NOMO-1 (cell line): ENCODE measurements around the gene SPRTN.

Source experiments
- DNase-seq, 2 experiments: peaks; one replicate each; lab custom pipeline; 2025; ENCODE audit not compliant: unreplicated experiment in 2 of 2; lab: John Stamatoyannopoulos, UW

SPRTN gene

DNA sequence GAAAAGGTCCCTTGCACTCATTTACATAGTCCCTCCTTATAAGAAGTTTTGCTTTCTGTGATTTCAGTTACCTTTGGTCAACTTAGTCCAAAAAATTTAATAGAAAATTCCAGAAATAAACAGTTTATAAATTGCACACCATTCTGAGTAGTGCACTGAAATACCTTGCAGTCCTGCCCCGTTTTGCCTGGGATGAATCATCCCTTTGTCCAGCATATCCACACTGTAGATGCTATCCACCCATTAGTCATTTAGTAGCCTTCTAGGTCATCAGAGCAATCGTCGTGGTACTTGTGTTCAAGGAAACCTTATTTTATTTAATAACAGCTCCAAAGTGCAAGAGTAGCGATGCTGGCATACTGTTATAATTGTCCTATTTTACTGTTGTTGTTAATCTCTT lies 38.0 kb downstream of the SPRTN start:
- DNase-seq = no peak

DNA sequence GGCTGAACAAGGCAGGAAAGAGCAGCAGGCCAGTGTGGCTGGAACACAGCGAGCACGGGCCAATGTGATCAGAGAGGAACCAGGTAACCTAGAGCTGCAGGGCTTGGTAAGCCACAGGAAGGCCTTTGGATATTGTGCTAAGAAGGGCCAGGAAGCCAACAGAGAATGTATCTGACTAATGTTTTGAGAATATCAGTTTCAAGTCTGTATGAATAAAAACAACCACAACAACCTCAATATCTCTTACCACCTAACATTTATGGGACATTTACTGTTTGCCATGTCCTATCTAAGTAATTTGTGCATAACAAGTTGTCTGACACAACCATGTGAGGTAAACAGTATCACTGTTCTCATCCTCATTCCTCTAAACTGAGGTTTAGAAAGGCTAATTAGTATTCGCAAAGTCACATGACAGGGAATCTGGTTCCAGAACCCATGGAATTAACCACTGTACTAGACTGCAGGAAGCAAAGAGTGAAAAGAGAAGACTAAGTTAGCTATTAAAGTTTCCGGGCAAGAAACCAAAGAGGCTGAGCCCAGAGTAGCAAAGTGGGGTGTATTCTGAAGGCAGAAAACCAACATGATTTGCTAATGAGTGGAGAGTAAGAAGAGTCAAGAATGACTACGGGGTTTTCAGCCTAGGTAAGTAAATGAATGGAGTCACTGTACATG lies 38.9 kb downstream of the SPRTN start:
- DNase-seq = no peak

DNA sequence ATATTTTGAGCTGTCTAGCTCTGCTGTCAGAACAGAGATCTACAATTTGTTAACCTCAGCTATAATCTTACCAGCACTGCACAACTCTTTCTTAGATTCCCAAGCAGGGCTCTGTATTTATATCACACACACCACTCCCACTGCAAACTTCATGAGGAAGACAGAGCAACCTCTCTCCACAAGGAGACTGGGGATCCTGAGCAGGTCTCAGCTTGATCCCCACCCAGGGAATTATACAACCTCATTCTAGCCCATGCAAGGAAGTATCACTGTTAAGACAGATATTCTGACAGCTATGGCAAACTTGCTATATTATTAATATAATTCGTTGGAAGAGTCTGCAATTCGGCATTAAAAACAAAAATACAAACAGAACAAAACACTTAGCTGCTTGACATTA lies 43.6 kb downstream of the SPRTN start:
- DNase-seq = no peak

DNA sequence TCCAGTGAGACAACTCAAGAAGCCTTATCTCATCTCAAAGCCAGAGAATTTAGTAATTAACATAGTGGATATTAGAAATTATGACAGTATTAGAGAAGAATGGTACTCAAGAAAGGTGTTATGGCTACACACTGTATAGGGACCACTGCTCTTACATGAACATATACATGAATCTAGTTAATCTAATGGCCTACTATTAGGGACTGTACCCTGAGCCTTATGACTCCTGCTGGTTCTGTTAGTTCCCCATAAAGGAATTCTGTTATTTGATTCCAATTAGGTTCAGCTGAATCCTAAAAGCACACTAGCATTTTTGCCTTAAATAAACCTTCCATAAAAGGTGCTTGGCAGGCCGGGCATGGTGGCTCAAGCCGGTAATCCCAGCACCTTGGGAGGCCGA lies 44.3 kb downstream of the SPRTN start:
- DNase-seq = no peak

DNA sequence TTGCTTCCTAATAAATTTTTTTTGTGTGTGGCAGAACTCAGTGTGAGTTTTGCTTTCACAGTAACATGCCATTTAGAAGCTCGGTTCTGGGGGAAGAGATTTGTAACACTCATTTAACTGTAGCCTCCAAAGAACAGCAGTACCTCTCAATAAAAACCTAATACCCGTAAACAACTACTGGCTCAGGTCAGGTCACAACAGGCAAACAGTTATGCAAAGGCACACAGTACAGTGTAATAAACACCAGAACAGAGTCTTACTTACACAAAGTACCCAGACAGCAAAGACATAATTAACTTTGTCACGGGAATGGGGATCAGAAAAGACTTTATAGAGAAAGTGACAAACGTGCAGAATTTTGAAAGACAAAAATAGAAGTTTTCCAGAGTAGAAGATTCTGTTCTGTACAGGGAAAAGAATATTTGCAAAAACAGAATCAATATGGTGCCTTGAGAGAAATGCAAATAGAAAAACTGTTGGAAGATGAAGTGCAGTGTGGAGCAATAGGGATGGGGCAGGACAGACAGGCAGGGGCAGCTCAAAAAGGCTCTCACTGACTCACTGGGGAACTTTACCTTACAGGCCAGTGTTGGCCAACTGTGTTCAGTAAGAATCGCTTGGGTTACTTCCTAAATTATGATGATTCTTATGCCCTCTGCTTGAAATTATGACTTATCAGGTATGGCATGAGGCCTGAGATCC lies 45.2 kb downstream of the SPRTN start:
- peak; percentile 67 to 87 for DNase-seq

DNA sequence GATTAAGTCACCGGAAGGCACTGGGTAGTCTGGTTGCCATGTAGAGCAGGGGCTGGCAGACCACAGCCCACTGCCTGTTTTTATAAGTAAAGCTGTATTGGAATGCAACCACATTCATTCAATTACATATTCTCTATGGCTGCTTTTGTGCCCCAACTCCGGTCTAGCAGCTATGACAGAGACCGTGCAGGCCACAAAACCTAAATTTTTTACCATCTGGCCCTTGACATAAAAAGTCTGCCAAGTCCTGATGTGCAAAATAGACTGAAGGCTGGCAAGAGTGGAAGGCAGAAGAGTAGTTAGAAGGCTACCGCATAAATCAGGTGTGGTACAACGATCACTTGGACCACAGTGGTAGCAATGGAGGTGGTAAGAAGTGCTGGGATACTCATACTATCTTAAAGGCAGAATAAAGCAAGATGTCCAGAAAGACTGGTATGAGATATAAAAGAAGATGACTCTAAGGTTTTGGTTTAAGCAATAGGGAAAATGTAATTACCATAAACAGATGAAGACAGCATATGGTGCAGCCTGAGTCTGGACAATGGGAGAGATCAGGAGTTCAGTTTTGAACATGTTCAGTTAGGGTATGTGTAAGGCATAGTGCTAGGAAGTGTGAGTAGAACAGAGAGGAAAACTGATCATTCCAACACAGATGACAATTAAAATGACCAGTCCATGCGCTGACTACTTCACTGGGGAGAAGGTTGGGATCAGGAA lies 46.8 kb downstream of the SPRTN start:
- DNase-seq = no peak

DNA sequence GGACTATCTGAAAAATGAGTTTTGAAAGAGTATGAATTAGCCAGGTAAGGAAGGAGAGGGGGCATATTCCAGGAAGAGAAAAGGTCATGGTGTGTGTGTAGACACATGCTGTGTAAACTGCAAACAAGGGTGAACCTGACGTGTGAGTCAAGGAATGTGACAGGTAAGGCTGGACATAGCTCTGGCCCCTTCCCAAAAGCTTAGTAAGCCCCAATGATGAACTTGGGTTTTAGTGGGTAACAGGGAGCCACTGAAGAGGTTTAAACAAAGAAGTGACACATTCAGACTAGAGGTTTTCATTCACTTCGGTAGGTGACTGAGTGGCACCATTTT lies 47.3 kb downstream of the SPRTN start:
- DNase-seq = no peak

DNA sequence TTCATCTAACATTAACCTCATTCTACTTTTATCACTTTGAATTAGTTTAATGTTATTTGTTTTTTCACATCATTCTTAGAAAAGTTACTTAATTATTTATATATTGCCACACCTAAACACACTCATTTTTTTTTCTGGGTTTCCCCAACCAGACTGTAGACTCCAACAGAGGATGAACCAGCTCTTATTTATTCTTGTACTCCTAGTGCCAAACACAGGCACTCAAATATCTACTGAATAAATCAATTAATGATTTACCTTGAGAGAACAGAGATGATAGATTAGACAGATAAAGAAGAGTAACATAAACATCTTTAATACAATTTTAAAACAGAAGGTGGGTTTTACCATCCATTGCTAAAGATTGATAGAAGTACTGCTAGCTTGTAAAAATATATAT lies 48.4 kb downstream of the SPRTN start:
- no peak for DNase-seq

DNA sequence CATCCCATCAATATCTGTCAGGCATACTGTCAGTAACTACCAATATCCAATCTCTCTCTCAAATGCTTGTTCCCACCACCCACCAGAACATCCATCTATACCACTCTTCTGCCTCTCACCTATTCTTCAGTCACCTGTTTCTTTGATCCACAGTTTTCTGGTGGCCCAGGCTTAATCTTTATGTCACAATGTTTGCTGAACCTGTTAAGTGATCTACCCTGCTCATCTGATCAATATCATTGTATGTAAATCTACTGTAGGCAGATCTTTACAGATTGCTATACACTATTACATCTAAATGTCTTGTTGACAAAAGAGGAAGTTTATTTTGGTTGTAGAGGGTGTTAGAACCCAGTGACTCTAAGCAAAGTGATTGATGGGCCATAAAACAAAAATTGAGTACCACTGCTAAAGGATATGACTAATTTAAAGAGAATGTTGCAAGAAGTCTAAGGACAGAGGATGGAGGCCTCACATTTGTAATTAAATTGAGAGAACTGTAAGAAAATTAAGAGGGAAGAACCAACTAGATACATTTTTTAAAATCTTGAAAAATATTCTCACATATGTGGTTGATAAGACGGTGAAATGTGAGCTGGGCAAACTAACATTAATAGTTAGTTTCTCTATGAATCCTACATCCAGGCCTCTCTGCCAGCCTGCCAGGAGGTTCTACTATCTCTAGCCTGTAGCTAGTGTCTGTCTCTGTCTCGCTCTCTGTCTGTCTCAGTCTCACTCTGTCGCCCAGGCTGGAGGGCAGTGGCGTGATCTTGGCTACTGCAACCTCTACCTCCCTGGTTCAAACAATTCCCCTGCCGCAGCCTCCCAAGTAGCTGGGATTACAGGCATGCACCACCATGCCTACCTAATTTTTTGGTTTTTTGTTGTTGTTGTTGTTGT lies 49.9 kb downstream of the SPRTN start:
- peak; percentile 85 to 97 for DNase-seq

DNA sequence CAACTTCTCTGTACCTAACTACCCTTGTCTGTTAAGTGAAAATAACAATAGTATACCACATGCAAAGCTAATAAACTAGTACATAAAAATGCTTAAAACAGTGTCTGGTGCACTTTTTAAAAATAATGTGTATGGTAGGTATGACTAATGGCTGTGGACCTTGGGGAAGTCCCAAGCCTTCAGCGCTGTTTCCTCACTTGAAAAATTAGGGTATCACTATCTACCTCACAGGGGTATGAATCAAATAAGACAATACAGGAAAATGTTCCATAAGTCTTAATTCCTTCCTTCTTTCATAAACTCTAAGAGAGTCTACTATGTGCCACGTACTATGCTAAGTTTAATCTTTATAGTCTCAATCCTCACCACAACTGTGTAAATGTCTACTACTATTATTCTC lies 52.0 kb downstream of the SPRTN start:
- DNase-seq = no peak

DNA sequence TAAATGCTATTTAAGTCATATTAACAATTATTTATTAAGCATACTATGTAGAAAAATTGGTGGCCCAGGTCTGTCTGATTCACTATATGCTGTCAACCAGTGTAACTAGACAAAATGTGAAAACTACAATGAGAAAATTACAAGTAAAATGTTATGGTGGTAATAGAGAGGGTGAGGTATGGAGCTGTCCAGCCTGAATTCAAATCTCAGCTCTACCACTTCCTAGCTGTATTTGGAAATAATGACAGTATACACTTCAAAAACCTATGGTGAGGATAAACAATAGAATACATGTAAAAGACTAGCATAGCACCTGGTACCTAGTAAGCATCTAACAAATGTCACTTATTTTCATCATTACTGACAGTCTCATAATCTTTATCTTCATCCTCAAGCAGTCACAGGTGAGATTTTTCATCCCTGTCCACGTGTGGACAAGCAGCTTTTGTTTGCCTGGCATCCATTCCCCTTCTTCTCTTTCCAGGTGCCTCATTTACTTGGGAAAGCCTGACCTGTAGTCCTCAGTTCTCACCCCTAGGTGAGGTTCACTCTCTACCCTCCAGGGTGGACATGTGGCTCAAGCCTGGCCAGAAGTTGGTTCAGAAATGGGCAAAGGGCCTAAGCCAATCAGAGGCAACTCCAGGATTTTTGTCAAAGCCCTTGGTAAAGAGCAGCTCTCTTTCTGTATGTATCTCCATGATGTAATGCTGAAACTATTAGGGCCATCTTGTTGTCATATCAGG lies 54.5 kb downstream of the SPRTN start:
- no peak for DNase-seq

DNA sequence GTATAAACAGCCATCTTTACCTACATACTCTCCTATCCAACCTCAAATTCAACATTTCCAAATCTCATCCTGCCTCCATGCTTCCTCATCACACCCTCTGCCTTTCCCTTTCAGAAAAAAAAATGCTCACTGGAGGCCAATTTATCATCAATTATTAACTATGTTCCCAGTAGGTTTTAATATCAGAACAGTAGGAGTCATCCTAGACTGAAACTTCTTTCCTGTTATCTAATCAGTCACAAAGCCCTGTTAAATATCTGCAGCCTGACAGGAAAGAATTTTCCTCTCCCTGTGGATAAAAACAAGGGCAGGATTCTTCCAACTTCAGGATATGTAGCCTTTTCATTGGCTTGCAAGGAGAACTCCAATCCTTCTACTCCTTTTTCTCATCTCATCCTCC lies 55.6 kb downstream of the SPRTN start:
- no peak for DNase-seq

DNA sequence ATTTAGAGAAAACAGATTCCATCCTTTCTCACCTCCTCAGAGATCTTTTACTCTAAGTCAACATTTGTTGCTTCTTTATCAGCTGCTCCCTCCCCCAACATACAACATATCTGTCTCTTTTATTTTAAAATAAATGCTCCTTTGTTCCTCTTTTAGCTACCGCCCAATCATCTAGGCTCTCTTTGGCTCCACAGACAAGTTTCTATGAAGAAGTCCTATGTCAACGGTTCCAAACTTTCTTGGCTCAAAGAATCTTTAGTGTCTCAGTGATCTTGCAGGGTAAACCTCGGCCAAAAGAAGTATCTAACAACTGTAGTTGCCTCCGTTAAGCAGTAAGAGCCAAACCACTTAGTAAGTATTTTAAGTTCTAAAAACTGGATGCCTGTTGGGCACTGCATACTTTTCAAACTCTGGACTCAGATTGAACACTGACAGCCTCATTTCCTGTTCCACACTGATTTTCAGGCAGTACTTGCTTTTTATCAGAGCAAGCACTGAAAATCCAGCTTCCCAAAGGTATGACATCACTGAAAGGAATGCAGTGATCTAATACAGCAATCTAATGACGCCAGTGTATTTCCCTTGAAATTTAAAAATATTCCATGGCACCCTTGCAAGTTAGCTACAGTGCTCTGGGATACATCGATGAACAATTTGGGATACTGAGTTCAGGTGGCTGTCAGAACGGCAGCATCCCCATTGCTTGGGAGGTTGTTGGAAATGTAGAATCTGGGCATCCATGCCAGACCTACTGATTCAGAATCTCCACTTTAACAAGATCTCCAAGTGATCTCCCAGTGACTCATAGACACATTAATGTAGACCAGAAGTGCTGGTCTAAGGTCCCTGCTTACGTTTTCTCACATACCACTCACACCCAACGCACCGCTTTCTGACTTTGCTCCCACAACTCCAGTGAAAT lies 57.2 kb downstream of the SPRTN start:
- DNase-seq = peak; percentile 50 to 69

DNA sequence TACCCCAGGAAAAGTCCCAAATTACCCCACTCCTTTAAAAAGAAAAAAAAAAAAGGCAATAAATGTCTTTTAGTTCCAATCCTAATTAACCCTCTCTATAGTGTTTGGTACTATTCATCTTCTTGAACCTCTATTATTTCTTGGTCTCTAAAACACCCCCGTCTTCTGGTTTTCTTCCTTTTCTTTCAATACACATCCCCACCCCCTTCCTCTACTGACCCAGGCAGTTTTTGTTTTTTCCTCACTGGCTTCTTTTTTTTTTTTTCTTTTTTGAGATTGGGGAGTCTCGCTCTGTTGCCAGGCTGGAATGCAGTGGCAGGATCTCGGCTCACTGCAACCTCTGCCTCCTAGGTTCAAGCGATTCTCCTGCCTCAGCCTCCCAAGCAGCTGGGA lies 57.9 kb downstream of the SPRTN start:
- no peak for DNase-seq

DNA sequence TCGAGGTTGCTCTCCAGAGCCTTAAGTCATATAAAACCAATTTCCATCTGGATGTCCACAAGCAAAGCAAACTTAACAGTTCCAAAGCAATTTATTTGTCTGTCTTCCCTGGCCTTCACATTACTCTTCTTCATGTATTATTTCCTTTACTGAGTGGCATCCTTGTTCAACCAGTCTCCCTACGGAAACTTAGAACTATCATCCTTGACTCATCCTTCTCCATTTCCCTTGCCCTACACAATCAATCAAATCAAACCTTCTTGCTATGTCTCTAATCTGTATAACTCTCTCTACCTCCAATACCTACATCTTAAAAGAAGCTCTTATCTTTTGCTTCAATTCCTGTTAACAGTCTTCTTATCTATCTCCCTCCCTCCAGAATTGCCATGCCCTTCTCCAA lies 58.5 kb downstream of the SPRTN start:
- no peak for DNase-seq

DNA sequence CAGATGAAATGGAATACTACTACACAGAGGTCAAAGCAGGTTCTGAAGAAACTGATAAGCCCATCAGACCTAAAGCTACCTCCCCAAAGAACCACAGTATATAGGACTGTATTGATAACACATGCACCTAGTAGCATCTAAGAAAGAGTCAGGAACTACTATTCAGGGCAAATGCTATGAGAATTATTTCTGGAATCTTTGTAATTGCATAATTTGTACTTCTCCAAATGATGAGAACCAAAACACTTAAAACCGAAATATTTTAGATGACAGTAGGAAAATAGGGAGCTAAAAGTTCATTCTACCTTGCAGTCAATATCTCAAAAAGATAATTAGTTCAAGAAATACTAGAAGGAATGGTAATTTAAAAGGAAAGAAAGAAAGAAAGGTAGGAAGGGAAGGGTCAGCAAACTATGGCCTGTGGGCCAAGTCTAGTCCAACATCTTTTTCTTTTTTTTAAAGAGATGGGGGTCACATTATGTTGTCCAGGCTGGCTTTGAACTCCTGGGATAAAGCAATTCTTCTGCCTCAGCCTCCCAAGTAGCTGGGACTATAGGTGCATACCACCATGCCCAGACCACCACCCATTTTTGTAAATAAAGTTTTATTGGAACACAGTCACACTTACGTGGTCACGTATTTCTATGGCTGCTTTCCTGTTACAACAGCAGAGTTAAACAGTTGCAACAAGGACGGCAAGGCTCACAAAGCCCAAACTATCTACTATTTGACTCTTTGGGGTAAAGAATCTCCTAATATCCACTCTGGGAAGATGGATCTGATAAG lies 60.0 kb downstream of the SPRTN start:
- no peak for DNase-seq

DNA sequence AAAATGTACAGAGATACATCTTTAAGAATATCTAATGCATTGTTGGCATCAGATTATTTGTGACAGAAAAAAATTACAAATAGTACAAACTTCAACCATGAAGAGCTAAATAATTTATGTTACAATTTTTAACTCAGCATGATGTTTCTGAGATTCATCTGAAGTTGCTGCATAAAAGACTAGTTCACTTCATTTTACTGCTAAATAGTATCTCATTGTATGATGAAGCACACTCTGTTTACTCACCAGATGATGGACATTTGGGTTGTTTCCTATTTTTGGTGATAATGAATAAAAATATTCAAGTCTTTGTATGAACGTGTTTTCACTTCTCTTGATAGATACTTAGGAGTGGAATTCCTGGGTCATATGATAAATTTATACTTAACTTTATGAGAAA lies 63.4 kb downstream of the SPRTN start:
- DNase-seq = no peak

DNA sequence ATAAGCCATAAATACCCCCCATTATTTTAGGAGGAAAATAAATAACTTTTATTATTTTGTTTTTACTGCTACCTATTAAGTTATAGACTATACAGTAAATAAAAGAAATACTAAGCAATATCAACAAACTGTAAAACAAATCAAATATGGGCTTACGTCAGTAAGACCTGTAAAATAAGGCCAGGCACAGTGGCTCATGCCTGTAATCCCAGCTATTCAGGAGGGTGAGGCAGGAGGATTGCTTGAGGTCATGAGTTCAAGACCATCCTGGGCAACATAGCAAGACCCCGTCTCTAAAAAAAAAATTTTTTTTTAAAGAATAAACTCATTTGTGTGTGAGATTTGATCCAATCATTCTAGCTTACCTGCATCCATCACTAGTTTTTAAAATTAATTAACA lies 66.2 kb downstream of the SPRTN start:
- DNase-seq = no peak
